HL-60 (cell line): ENCODE measurements around the gene ORC5.

Experiments used
- DNase-seq, 2 experiments: peaks; one replicate each; pipeline ENCODE4 v3.0.0-alpha.2; 2010 to 2020; ENCODE audit warnings: low read depth in 1 of 2, low spot score in 1 of 2
- H3K27ac ChIP-seq: fragments of 250-450 bp; sonication (Bioruptor Pico); replicated peaks from 2 replicates; pipeline ENCODE4 v1.5.1; 2020; ENCODE audit warnings: mild to moderate bottlenecking, moderate library complexity
- H3K27me3 ChIP-seq: fragments of 250-450 bp; sonication (Bioruptor Pico); 2 replicates; pipeline ENCODE4 v1.5.1; 2021; ENCODE audit warnings: mild to moderate bottlenecking, moderate library complexity; ENCODE audit not compliant: insufficient read depth, poor library complexity, severe bottlenecking
- H3K4me3 ChIP-seq: replicated peaks from 2 replicates; pipeline ENCODE4 v1.5.1; 2011; ENCODE audit warnings: mild to moderate bottlenecking, control low read depth, low read length; ENCODE audit not compliant: insufficient read depth
- CTCF ChIP-seq: IDR thresholded peaks from one replicate; pipeline ENCODE4 v1.5.1; 2011; ENCODE audit warnings: low read length, control low read depth, inconsistent platforms; ENCODE audit not compliant: insufficient read depth
- GABPA ChIP-seq: IDR thresholded peaks from 2 replicates; pipeline ENCODE4 v1.6.1; 2012; ENCODE audit warnings: low read depth
- POLR2AphosphoS5 ChIP-seq: IDR thresholded peaks from 2 replicates; pipeline ENCODE4 v1.6.1; 2012; ENCODE audit warnings: low read depth
- SPI1 ChIP-seq: IDR thresholded peaks from 2 replicates; pipeline ENCODE4 v1.6.1; 2012; ENCODE audit warnings: low read depth, mild to moderate bottlenecking, borderline replicate concordance
- TF ChIP-seq, protein P1 (sequence below): IDR thresholded peaks from 2 replicates; pipeline ENCODE4 v1.6.1; 2012; ENCODE audit warnings: low read depth; ENCODE audit not compliant: insufficient replicate concordance

The ORC5 gene

DNA sequence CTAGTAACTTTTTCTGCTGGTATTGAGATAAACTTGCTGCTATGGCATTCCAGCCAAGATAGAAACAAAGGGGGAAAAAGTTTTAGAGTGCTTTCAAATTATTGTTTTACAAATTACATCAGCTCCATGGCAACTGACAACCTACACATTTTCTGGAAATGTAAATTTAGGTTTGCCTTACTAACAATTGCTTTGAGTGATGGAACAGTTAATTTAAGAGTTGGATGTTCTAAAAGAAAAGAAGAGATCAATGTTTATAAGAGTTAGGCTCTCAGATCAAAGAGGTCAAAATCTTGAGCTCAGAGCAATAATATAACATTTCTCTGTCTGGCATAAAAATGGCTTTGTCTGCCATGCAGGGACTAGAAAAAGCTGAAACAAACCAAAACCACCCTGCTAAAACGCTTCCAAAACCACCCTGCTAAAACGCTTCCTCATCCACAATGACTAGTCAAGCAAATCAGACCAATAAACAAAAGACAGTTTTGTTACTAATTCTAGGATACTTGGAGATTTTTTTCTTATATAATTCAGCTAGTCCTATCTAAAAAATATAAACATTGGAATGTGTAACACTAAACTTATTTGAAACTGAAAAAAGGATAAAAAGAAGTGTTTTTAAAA lies 32.3 kb downstream of the ORC5 start:
- Histone ChIP-seq H3K27me3 (no peaks in the 10 kb centered on the region), H3K27ac (no peak overlapping the region), H3K4me3 (no peak overlapping the region)
- TF ChIP-seq, protein P1, sequence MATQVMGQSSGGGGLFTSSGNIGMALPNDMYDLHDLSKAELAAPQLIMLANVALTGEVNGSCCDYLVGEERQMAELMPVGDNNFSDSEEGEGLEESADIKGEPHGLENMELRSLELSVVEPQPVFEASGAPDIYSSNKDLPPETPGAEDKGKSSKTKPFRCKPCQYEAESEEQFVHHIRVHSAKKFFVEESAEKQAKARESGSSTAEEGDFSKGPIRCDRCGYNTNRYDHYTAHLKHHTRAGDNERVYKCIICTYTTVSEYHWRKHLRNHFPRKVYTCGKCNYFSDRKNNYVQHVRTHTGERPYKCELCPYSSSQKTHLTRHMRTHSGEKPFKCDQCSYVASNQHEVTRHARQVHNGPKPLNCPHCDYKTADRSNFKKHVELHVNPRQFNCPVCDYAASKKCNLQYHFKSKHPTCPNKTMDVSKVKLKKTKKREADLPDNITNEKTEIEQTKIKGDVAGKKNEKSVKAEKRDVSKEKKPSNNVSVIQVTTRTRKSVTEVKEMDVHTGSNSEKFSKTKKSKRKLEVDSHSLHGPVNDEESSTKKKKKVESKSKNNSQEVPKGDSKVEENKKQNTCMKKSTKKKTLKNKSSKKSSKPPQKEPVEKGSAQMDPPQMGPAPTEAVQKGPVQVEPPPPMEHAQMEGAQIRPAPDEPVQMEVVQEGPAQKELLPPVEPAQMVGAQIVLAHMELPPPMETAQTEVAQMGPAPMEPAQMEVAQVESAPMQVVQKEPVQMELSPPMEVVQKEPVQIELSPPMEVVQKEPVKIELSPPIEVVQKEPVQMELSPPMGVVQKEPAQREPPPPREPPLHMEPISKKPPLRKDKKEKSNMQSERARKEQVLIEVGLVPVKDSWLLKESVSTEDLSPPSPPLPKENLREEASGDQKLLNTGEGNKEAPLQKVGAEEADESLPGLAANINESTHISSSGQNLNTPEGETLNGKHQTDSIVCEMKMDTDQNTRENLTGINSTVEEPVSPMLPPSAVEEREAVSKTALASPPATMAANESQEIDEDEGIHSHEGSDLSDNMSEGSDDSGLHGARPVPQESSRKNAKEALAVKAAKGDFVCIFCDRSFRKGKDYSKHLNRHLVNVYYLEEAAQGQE, result no peak
- TF ChIP-seq POLR2AphosphoS5, result no peak
- no peak for TF ChIP-seq GABPA
- no peak for TF ChIP-seq SPI1
- TF ChIP-seq CTCF, result no peak
- no peak for DNase-seq

DNA sequence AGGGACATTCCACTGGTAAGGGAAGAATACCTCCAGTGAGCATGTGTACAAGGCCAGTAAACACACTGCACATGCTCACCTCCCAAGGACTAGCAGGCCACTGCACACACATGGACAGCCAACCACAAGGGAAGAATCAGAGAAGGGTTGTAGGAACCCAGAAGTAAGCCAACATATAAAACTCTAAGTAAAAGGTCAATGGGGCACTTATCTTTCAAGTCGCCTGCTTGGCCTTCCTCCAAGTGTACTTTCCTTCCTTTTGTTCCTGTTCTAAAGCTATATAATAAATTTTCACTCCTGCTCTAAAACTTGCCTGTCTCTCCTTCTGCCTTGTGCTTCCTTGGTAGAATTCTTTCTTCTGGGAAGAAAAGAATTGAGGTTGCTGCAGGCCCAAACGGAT lies 33.0 kb downstream of the ORC5 start:
- Histone ChIP-seq H3K4me3 (no peak overlapping the region), H3K27me3 (no peaks in the 10 kb centered on the region), H3K27ac (no peak overlapping the region)
- no peak for TF ChIP-seq GABPA
- TF ChIP-seq, protein P1, result no peak
- no peak for TF ChIP-seq CTCF
- TF ChIP-seq SPI1, result no peak
- no peak for TF ChIP-seq POLR2AphosphoS5
- no peak for DNase-seq

DNA sequence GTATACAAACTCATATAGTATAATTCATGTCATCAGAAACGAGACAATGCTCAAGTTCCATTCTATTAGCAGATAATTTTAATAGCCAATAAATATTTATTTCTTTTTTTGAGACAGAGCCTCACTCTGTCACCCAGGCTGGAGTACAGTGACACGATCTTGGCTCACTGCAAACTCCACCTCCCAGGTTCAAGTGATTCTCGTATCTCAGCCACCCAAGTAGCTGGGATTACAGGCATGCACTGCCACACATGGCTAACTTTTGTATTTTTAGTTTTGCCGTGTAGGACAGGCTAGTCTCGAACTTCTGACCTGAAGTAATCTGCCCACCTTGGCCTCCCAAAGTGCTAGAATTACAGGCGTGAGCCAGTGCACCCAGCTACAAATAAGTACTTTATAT lies 45.7 kb downstream of the ORC5 start:
- no peak for TF ChIP-seq POLR2AphosphoS5
- TF ChIP-seq GABPA, result no peak
- TF ChIP-seq, protein P1, result no peak
- TF ChIP-seq SPI1, result no peak
- no peak for TF ChIP-seq CTCF
- Histone ChIP-seq H3K27me3 (no peaks in the 10 kb centered on the region), H3K4me3 (no peak overlapping the region), H3K27ac (no peak overlapping the region)
- DNase-seq, result no peak
